ENCODE results near the gene VWA1.
A peak's percentile ranks its signal among the peaks of the same experiment; 100 is the strongest.

The VWA1 gene, protein sequence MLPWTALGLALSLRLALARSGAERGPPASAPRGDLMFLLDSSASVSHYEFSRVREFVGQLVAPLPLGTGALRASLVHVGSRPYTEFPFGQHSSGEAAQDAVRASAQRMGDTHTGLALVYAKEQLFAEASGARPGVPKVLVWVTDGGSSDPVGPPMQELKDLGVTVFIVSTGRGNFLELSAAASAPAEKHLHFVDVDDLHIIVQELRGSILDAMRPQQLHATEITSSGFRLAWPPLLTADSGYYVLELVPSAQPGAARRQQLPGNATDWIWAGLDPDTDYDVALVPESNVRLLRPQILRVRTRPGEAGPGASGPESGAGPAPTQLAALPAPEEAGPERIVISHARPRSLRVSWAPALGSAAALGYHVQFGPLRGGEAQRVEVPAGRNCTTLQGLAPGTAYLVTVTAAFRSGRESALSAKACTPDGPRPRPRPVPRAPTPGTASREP

DNA sequence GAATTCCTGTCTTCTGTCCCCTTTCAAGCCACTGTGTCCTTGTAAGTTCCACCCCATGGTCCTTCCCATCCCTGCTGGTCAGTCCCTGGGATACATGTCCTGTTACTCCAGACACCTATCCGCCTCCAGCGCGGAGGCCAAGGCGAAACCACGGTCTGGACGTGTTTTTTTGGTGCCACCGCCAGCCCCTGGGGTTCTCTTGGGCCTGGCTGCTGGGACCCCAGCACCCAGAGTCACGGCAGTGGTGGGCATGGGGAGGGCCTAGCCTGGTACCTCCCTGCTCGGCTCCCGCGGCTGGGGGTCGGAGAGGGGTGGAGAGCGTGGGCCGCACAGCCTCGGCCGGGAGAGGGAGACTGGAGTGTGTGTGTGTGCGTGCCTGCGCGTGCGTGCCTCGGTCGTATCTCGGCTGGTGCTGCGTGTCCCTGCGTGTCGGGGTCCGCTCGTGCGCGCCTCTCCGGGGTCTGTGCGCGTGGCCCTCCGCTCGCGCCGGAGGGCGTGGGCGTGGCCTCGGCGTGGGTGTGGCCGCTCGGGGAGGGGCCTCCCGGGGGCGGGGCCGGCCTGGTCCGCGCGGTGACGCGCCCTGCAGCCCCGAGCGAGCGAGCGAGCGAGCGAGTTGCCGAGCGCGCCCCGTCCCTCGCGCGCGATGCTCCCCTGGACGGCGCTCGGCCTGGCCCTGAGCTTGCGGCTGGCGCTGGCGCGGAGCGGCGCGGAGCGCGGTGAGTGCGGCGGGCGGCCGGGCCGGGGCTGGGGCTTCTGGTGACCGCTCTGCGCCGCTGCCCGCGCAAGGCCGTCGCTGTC is at the start of gene VWA1:
Gene VWA1, plus strand, starts transcription at position 585 of the 798 bp plus-strand sequence. Its CDS starts 59 bp downstream, at position 644.
- DNase-seq (ENCODE audit: low spot score): peak; percentile 83

- no peak for DNase-seq (ENCODE audit: low spot score)
Measured at GRCh38 chr1:1385931-1386330, 49.6 kb upstream of the VWA1 start.

DNA sequence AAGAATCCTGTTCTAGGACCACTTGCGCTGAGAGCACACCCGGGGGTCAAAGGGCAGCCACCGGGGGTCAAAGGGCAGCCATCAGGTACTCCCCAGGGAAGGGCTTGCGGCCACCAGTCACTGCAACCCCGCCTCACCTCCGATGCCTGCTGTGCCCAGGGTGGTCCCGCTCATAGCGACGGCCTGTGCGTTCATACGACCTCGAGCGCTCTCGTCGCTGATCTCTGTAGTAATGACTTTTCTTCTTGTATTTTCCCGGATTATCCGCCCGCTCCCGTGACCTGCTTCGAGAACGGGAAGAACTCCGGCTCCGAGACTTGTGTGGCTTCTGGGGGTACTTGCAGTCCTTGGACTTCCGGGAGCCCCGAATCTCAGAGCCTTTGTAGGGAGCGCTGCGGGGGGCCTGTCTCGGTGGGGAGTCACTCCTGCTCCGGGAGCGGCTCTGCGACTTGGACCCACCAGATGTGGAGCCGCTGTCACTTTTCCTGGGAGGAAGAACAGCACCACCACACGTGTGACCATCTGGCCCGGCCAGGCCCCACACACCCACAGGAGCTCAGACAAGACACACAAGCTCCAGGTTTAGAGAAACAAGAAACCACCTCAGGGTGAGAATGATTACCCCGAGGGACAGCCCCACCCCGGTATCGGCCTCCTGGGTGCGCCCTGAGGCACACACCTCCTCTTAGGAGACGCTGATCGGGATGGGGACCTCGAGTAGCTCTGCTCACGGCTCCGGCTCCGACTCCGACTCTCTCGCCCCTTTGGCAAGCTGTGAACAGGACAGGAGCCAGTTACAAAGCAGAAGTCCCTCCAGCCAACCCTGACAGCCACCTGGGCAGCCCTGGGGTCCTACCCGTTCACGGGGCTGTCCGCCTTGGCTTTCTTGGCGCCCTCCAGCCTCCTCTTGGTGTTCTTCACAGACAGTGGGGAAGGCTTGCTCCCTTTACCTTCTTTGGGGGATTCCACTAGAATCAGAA is 48.1 kb upstream of the VWA1 start:
- no peak for DNase-seq (ENCODE audit: low spot score)

DNA sequence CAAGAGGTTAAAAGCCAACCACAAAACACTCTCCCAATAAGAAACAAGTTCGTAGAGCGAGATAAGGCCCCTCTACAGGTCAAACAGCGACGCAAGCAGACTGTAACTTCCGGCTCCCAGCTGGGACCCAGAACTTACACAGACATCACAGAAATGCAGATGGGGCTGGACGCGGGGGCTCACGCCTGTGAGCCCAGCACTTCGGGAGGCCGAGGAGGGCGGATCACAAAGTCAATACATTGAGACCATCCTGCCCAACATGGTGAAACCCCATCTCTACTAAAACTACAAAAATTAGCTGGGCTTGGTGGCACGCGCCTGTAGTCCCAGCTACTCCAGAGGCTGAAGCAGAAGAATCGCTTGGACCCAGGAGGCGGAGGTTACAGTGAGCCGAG is 47.4 kb upstream of the VWA1 start:
- no peak for DNase-seq (ENCODE audit: low spot score)

- DNase-seq (ENCODE audit: low spot score): no peak
Measured at GRCh38 chr1:1390675-1391074, 44.8 kb upstream of the VWA1 start.

- DNase-seq (ENCODE audit: low spot score): no peak
Measured at GRCh38 chr1:1391225-1391624, 44.3 kb upstream of the VWA1 start.

DNA sequence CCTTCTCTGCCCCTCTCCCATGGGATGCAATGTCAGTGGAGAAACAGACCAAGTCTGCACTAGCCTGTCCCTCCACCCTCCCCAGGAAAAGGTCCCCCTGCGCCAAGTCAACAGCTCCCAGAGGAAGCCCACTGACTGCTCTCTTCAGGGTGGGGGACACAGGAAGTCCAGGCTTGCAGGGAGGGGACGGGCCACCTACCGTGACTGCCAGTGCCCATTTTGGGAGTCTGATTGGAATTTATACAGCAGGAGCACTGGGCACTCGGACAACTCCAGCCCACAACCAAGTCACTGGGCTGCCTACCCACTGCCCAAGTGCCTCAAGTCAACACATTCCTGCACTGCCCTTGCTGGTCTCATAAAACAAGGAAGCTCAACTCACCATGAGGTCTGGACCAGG is 42.5 kb upstream of the VWA1 start:
- no peak for DNase-seq (ENCODE audit: low spot score)

- DNase-seq (ENCODE audit: low spot score): no peak
Measured at GRCh38 chr1:1393428-1393827, 42.1 kb upstream of the VWA1 start.

GRCh38 chr1:1394116-1394515 is 41.4 kb upstream of the VWA1 start:
- no peak for DNase-seq (ENCODE audit: low spot score)

DNA sequence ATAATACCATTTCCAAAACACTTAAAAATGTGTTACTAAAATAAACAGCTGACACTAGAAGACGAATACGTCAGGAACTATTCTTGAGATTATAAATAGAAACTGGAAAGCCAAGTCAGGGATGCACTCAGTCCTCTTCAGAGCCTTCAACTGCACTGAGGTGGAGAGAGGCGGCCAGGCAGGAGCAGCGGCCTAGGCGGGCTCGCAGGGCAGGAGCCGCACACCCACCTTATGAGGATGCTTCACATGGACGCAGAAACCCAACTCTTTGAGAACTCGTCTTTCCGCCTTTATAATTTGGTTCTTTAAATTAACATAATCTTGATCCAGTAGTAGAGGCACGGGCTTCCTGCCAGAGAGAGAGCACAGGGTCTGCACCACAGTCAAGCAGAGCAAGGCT is 40.3 kb upstream of the VWA1 start:
- DNase-seq (ENCODE audit: low spot score): no peak

DNA sequence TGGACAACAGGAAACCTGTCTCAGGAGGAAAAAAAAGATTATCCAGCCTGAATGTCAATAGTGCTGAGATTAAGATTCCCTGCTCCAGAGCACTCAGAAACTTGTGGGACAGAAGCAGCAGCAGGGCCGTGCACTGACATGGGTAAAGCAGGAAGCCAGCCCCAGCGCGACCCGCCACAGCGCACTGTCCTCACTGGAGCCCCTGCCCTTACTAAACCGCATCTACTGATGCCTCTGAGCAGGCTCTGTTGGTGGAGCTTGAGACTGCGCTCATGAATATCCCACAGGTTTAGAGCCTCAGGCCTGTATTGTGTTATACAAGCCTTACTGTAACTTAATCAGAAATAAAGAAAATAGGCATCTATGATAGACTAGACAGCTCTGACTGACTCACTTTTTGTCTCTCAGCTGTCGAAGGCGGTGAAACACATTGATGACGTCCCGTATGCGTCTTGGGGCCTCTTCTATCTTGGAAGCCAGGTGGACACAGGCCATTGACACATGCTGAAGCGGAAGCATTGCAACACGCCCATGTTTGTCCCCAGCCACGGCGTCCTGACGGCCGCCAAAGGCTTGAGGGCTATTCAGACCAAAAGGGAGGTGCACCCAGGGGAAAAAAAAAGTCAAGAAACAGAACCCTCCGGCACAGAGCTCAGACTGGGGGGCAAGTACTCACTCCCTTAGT is 37.5 kb upstream of the VWA1 start:
- DNase-seq (ENCODE audit: low spot score): no peak

- no peak for DNase-seq (ENCODE audit: low spot score)
Measured at GRCh38 chr1:1398677-1399186, 36.8 kb upstream of the VWA1 start.

GRCh38 chr1:1399187-1399871 is 36.2 kb upstream of the VWA1 start, which contains the start of gene CCNL2:
Gene CCNL2 (minus strand): TSS chr1:1399335. CDS start chr1:1399306, 29 bp downstream.
- peak; percentile 98 for DNase-seq (ENCODE audit: low spot score)

DNA sequence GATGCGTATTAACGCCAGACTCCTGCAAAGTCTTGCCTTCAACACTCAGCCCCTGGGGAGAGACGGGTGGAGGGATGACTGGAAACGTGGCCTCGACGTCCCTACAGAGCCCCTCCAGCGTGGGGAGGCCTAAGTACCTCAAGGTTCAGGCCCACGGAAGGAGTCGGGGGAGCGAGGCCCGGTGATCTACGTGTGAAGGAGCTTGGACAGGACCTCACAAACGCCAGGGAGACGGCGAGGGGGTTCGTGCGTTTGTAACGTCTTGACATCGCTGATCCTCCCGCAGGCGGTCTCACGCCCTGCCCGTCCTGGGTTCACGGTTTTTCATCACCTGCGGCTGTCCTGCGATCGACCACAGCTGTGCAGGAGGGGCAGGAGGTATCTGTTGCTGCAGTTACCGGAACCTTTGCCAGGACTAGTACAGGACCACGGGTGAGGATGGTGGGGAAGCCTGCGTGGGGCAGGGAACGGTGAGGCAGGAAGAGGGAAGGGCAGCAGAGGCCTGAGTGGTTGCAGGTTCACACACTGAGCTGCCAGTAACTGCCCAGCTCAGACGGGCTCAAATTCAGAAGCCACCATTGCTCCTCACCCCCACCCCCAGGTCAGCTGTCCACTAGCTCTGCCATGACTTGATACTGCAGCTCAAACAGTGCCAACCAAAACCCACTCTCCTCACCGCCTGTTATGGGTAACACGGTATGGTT is 35.5 kb upstream of the VWA1 start:
- no peak for DNase-seq (ENCODE audit: low spot score)

- DNase-seq (ENCODE audit: low spot score): no peak
Measured at GRCh38 chr1:1400576-1401456, 34.7 kb upstream of the VWA1 start.

DNA sequence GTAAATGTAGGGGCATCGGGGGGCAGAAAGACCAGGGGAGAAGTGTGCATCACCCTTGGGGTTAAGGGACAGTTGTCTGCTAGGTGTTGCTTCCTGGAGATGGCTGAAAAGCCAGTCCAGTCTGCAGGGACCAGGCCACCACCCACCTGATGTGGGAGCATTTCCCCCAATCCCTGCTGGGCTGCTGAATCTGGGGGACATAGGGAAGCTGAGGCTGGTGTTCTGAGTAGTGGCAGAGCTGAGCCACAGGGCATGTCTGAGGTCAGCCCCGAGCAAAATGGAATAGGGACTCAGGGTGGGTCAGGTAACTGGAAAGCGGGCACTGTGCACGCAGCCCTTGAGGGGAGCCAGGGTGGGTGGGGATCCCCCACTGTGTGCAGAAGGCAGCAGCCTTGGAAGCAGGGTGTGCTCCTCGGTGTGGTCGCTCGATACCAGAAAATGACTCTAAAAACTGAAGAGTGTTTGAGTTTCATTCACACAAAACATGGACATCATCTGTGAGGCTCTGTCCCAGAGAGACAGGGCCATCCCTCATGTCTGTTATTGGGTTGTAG is 34.0 kb upstream of the VWA1 start:
- no peak for DNase-seq (ENCODE audit: low spot score)

DNA sequence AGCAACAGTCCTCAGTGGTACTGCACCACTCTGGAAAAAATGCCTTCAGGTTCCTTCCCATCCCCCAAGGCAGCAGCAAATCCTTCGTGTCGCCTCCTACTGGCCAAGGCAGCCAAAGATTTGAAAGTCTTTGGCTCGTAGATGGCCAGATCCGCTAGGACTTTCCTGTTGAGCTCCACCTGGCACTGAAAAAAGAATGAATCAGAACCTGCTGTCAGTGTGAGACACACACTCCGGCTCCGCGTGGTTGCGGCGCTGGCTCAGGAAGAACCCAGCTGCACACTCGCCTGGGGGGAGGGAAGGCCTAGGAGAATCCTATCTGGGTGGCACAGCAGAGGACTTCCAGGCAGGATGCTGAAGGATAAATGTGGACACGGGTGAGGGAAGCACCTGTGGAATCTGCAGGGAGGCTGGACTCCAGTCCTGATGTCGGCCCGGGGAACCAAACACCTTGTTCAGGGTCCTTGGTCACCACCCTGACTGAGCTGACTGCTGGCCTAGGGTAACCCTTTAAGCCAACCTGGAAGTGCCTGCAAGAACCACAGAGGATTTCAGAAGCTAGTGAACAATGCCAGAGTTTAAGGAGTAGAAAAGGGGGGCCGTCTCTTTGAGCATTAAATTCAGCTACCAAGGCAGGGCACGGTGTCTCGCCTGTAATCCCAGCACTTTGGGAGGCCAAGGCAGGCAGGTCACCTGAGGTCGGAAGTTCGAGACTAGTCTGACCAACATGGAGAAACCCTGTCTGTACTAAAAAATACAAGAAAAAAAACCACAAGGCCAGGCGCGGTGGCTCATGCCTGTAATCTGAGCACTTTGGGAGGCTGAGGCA is 33.2 kb upstream of the VWA1 start:
- peak; percentile 40 for DNase-seq (ENCODE audit: low spot score)

Data from Ammon's horn (tissue), 1 donor.